ENCODE results near the gene LTBR.
A peak's percentile ranks its signal among the peaks of the same experiment; 100 is the strongest.

Gene LTBR

DNA sequence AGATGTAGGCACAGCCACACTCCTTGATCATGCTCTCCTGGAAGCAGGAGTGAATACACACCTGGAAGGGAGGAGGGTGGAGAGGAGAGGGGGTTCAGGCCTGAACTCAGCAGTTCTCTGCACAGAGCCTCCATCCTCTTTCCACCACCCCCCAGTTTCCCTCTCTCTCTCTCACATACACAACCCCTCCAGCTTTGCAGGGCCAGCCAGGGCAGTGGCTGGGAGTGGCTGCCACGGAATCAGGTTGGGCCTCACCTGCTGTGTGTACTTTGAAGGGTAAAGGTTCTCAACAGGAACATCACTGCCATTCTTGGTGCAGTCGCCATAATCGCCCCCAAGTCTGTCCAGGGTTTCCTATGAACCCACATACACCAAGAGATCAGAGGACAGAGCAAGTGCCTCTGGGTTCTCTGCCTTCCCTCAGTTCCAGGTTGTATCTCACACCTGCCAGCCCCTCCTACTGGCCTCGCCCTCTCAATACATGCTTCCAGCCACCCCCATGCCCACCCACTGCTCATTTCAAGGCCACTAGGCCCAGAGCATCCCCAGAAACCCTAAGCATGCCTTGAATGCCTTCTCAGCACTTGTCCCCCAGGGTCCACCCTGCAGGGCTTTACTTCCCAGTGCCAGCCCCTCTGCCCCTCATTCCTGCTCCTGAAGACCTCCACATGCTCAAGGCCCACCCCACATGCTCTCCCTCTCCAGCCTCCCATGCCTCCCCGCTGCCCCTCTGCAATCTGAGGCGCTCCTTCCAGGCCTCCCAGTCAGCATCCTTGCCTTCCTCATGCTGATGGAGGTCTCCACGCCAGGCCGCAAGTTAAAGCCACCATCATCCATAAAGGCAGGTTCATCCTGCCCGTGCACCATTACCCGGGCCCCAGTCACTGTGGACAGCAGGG lies 29.2 kb upstream of the LTBR start:
- Histone ChIP-seq H3K27me3 (replicated peaks) (no peaks in the 10 kb centered on the region), H3K27ac (no peak overlapping the region), H3K36me3 (replicated peaks) (no peaks in the 10 kb centered on the region), H3K4me3 (ENCODE audit: low read depth, low read length) (no peak overlapping the region)
- no peak for DNase-seq
- TF ChIP-seq, protein P1, sequence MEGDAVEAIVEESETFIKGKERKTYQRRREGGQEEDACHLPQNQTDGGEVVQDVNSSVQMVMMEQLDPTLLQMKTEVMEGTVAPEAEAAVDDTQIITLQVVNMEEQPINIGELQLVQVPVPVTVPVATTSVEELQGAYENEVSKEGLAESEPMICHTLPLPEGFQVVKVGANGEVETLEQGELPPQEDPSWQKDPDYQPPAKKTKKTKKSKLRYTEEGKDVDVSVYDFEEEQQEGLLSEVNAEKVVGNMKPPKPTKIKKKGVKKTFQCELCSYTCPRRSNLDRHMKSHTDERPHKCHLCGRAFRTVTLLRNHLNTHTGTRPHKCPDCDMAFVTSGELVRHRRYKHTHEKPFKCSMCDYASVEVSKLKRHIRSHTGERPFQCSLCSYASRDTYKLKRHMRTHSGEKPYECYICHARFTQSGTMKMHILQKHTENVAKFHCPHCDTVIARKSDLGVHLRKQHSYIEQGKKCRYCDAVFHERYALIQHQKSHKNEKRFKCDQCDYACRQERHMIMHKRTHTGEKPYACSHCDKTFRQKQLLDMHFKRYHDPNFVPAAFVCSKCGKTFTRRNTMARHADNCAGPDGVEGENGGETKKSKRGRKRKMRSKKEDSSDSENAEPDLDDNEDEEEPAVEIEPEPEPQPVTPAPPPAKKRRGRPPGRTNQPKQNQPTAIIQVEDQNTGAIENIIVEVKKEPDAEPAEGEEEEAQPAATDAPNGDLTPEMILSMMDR (IDR thresholded peaks at IDR 0.05; ENCODE audit: low read depth, low read length, missing control alignments): no peak
- in situ Hi-C loops (cut with HindIII; ENCODE audit: low pct_ligation_motif_present, low sequenced_read_pairs): no loop called here

DNA sequence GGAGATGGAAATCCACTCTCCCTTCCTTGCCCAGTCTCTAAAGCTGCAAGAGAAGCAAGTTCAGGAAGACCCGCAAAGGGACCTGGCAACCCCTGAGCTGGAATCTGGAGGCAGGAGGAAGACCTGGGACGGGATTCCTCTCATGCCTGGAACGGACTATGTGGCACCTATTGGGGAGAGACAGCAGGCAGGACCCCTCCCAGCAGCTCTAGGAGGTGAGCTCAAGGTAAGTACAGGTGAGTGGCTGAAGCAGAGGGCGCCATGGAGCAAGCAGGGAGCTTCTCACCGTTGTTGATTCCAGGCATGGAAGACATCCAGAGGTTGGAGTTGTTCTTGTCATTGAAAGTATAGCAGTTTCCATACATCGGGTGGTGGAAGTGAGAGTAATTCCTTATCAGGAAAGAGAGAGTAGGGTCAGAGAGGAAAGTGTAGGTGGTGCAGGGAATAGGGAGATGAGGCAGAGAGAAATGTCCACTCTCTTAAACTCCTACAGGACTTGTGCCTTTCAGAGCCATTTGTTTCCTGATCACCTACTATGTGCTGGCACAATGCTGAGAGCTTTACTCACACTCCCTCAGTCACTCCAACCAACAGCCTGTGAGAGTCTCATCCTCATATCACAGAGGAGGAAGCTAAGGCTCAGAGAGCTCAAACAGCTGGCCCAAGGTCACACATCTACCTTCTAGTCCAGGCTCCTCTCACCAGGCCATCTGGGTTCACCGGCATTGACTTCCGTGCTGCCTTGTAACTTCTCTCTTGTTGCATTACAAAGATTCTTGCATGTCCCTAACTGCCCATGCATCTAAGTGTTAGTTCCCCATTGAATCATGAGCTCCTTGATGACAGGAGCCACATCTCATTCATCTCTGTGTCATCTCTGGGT lies 28.2 kb upstream of the LTBR start:
- Histone ChIP-seq H3K27ac (no peak overlapping the region), H3K27me3 (replicated peaks) (no peaks in the 10 kb centered on the region), H3K4me3 (ENCODE audit: low read depth, low read length) (no peak overlapping the region), H3K36me3 (replicated peaks) (no peaks in the 10 kb centered on the region)
- TF ChIP-seq, protein P1 (IDR thresholded peaks at IDR 0.05; ENCODE audit: low read depth, low read length, missing control alignments): peak; percentile 6
- DNase-seq: no peak
- in situ Hi-C loops (cut with HindIII; ENCODE audit: low pct_ligation_motif_present, low sequenced_read_pairs): no loop called here

DNA sequence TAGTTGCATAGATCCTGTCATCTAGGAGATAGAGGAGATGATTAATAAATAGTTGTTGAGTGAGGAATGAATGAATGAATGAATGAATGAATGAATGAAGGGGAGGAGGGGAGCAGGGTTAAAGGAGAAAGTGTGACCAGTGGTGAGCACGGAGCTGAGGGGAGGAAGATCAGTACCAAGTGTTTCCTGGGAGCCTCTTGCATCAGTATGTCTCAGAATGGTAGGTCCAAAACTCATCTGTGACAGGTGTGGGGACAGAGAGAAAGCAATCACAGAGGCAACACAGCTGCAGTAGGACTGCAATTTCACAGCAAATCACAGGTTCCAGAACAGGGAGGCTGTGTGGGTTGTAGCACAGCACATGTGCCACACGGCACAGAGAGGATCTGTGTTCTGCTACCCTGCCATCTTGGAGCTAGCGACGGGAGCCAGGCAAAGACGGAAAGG lies 27.6 kb upstream of the LTBR start:
- Histone ChIP-seq H3K27me3 (replicated peaks) (no peaks in the 10 kb centered on the region), H3K36me3 (replicated peaks) (no peaks in the 10 kb centered on the region), H3K27ac (no peak overlapping the region), H3K4me3 (ENCODE audit: low read depth, low read length) (no peak overlapping the region)
- no peak for DNase-seq
- in situ Hi-C loops (cut with HindIII; ENCODE audit: low pct_ligation_motif_present, low sequenced_read_pairs): no loop called here
- TF ChIP-seq, protein P1 (IDR thresholded peaks at IDR 0.05; ENCODE audit: low read depth, low read length, missing control alignments): no peak

DNA sequence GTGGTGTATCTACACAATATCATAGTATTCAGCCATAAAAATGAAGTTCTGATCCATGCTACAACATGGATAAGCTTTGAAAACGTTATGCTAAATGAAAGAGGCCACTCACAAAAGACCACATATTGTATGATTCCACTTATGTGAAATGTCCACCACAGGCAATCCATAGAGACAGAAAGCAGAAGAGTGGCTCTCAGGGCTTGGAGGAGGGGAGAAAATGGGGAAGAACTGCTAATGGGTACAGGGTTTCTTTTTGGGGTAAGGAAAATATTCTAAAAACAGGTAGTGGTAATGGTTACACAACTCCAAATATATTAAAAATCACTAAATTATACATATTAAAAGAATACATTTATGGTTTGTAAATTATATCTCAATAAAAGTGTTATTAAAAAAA lies 25.1 kb upstream of the LTBR start:
- no peaks in the 10 kb centered on the region for H3K27me3 ChIP-seq (replicated peaks)
- TF ChIP-seq, protein P1 (IDR thresholded peaks at IDR 0.05; ENCODE audit: low read depth, low read length, missing control alignments): no peak
- DNase-seq: no peak
- H3K27ac ChIP-seq: no peak overlapping the region
- H3K4me3 ChIP-seq (ENCODE audit: low read depth, low read length): no peak overlapping the region
- in situ Hi-C loops (cut with HindIII; ENCODE audit: low pct_ligation_motif_present, low sequenced_read_pairs): no loop called here
- H3K36me3 ChIP-seq (replicated peaks): no peaks in the 10 kb centered on the region

DNA sequence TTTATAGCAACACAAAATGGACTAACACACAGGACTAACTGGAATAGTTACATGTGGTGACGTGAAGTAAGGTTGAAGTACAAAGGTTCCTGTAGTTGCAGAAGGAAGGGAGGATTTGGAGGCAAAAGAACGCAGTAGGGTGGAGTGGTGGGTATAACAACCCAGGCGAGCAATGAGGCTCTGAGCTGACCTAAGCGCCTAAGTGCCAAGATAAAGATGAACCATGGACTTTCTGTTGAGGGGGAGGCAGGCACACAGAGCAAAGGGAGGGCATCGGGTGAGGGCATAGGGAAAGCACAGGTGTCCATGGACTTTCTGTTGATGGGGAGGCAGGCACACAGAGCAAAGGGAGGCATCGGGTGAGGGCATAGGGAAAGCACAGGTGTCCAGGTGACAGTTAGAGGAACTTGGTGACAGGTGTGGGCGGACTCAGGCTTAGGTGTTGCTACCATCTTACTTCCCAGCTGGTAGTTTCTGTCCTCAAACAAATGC lies 23.8 kb upstream of the LTBR start:
- in situ Hi-C loops (cut with HindIII; ENCODE audit: low pct_ligation_motif_present, low sequenced_read_pairs): no loop called here

More for the DNA sequence above, 23.8 kb upstream of the LTBR start:
- DNase-seq: no peak
- Histone ChIP-seq H3K27me3 (replicated peaks) (no peaks in the 10 kb centered on the region), H3K4me3 (ENCODE audit: low read depth, low read length) (no peak overlapping the region), H3K27ac (no peak overlapping the region), H3K36me3 (replicated peaks) (no peaks in the 10 kb centered on the region)
- TF ChIP-seq, protein P1 (IDR thresholded peaks at IDR 0.05; ENCODE audit: low read depth, low read length, missing control alignments): no peak
